A204.1 (cell line): Measurements from ENCODE around the gene PLAAT3.
"Not testable (repeated sequence)": the region's sequence is repeated elsewhere in the genome, so short reads cannot be mapped to it uniquely, and the experiment has no call there.

Source experiments
- FAIRE-seq: peaks from 2 replicates; lab custom pipeline; 2012; peaks lifted over from hg19 to GRCh38; lab: Jason Lieb, UNC

The PLAAT3 gene

GRCh38 chr11:63608353-63609345, 5.6 kb downstream of the PLAAT3 start:
- FAIRE-seq, result no peak

GRCh38 chr11:63603180-63603518, 11.1 kb downstream of the PLAAT3 start:
- no peak for FAIRE-seq

GRCh38 chr11:63602290-63603179, 11.7 kb downstream of the PLAAT3 start:
- not testable (repeated sequence) for FAIRE-seq

- FAIRE-seq, result no peak
Observed at GRCh38 chr11:63599211-63600122, 14.8 kb downstream of the PLAAT3 start.

- no peak for FAIRE-seq
Observed at GRCh38 chr11:63598556-63598955, 15.7 kb downstream of the PLAAT3 start.

- no peak for FAIRE-seq
Observed at GRCh38 chr11:63595296-63595695, 18.9 kb downstream of the PLAAT3 start.

- FAIRE-seq, result no peak
Observed at GRCh38 chr11:63592975-63593395, 21.2 kb downstream of the PLAAT3 start.

GRCh38 chr11:63590024-63590788, 24.0 kb downstream of the PLAAT3 start:
- FAIRE-seq, result no peak

GRCh38 chr11:63589000-63589399, 25.2 kb downstream of the PLAAT3 start:
- FAIRE-seq, result no peak

GRCh38 chr11:63586451-63587166, 27.6 kb downstream of the PLAAT3 start:
- no peak for FAIRE-seq

GRCh38 chr11:63583357-63583677, 30.9 kb downstream of the PLAAT3 start:
- FAIRE-seq, result no peak

- not testable (repeated sequence) for FAIRE-seq
Observed at GRCh38 chr11:63581224-63581623, 33.0 kb downstream of the PLAAT3 start.

GRCh38 chr11:63578882-63579281, 35.4 kb downstream of the PLAAT3 start:
- not testable (repeated sequence) for FAIRE-seq

GRCh38 chr11:63574856-63575602, 39.2 kb downstream of the PLAAT3 start:
- no peak for FAIRE-seq

- FAIRE-seq, result peak; percentile 77
Observed at GRCh38 chr11:63573881-63574855, 40.1 kb downstream of the PLAAT3 start.

- FAIRE-seq, result no peak
Observed at GRCh38 chr11:63572026-63572688, 42.1 kb downstream of the PLAAT3 start.

- FAIRE-seq, result no peak
Observed at GRCh38 chr11:63569570-63569969, 44.7 kb downstream of the PLAAT3 start.
